DMS153 treated with DMSO at 0.1 percent for 48 hours (cell line): ENCODE results near the gene GNAT3.

ENCODE experiments used
- DNase-seq: peaks from one replicate; lab custom pipeline; 2025; ENCODE audit not compliant: unreplicated experiment; lab: John Stamatoyannopoulos, UW

Gene GNAT3

GRCh38 chr7:80428161-80429054 is 83.5 kb downstream of the GNAT3 start:
- DNase-seq = peak; percentile 59

GRCh38 chr7:80427218-80427617 is 84.6 kb downstream of the GNAT3 start:
- no peak for DNase-seq

- no peak for DNase-seq
Measured at GRCh38 chr7:80420876-80421275, 91.0 kb downstream of the GNAT3 start.

GRCh38 chr7:80417211-80417793 is 94.6 kb downstream of the GNAT3 start:
- DNase-seq = no peak

- DNase-seq = no peak
Measured at GRCh38 chr7:80415522-80415921, 96.3 kb downstream of the GNAT3 start.

- no peak for DNase-seq
Measured at GRCh38 chr7:80415114-80415513, 96.8 kb downstream of the GNAT3 start.

GRCh38 chr7:80414331-80414730 is 97.5 kb downstream of the GNAT3 start:
- no peak for DNase-seq

GRCh38 chr7:80413383-80413945 is 98.4 kb downstream of the GNAT3 start:
- DNase-seq = no peak

- DNase-seq = no peak
Measured at GRCh38 chr7:80412842-80413241, 99.0 kb downstream of the GNAT3 start.

- no peak for DNase-seq
Measured at GRCh38 chr7:80411621-80412020, 100.2 kb downstream of the GNAT3 start.

GRCh38 chr7:80410081-80410480 is 101.8 kb downstream of the GNAT3 start:
- DNase-seq = no peak
